Medulla oblongata (tissue), 1 donor: Measurements from ENCODE around the gene SNX4.
A peak's percentile ranks its signal among the peaks of the same experiment; 100 is the strongest.

Experiments
- DNase-seq: peaks from one replicate; pipeline ENCODE4 v3.0.0-alpha.2; 2015; ENCODE audit errors: extremely low spot score

The SNX4 gene

DNA sequence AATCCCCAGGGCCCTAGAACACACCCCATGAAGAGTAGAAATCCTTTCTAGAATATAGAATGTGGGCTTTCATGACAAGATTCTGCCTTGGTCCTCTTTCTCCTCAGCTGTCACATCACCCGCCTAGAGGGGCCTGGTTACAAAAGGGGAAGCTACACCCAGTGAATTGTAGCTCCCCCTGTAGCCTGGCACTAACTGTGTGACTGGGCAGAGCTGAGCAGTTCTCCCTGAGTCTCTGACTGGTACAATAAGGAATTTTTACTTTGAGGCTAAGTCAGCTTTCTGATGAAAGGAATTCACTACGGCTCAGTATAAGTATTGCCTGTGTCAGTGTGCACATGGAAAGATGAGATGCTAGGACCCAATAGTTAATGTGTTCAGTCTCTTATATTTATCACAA is 116.2 kb downstream of the SNX4 start:
- peak; percentile 42 for DNase-seq

DNA sequence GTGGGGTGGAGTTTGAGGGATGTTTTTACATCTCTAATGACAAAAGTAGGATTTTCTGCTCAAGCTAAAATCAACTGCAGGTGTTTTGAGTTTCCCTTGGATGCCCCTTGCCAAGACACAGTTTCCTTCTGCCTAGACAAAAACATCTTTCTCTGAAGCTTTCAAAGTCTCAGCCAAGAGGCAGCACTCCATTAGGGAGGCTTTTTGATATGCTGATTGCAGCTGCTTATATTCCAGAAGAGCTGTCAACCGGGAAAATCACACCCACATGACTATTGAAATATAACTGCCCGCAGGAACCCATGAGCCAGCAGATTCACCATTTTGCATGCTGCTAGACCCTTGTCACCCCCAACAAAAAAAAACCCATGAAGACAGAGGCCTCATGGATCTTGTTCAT is 117.4 kb downstream of the SNX4 start:
- DNase-seq, result no peak

DNA sequence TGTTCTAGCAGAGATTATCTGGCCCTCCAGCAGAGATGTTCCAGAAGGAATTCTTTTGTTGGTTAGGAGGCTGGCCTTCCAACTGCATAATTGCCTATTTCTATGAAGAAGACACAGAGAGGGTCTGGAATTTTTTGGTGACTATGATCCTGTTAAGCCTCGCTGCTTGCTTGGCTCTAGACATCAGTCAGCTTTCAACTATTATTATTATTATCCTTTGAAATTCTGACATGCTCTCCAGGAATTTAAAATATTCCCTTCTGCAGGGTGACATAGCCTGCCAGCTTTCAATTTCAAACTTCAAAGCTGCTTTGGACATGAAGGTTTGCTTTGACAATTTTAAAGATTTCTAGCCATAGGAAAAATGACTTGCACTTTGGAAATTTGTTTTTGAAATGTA is 118.6 kb downstream of the SNX4 start:
- DNase-seq, result no peak

DNA sequence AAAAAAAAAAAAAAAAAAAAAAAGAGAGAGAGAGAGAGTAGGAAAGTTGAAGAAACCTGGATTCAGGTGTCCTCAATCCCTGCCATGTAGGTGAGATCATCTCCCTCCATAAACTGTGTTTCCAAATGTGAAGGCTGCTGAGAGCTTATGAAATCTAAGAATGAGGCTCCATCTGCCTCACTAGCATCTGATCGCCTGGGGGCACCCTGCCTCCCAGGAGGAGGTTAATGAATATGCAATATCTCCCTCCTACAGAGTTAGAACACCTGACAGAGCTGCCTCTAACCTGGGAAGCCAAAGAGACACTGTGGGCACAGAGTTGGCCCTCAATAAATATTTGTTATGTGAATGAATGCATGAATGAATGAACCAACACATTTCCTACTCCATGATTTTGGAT is 121.0 kb downstream of the SNX4 start:
- DNase-seq, result no peak
